Measurements from ENCODE around the gene SLC26A3. TPM values are rescaled to one million over a fixed set of nuclear protein-coding genes. Genes with fewer than 3 reads are reported as not detected.
"Not testable (repeated sequence)": the region's sequence is repeated elsewhere in the genome, so short reads cannot be mapped to it uniquely, and the experiment has no call there.

Gene SLC26A3
- under 1 TPM; 0.17 to 0.35 (median 0.25) TPM for polyA plus RNA-seq (ENCODE audit: insufficient read length in 4 of 4)

- DNase-seq (ENCODE audit: low read depth in 4 of 4, low spot score in 2 of 4): no peak
Observed at GRCh38 chr7:107803009-107803610, at the start of gene SLC26A3. Gene SLC26A3 (minus strand): TSS chr7:107803223. CDS start chr7:107794509, 8,714 bp downstream.

GRCh38 chr7:107850643-107851042 is 47.6 kb upstream of the SLC26A3 start:
- no peak for DNase-seq (ENCODE audit: low read depth in 4 of 4, low spot score in 2 of 4)

DNA sequence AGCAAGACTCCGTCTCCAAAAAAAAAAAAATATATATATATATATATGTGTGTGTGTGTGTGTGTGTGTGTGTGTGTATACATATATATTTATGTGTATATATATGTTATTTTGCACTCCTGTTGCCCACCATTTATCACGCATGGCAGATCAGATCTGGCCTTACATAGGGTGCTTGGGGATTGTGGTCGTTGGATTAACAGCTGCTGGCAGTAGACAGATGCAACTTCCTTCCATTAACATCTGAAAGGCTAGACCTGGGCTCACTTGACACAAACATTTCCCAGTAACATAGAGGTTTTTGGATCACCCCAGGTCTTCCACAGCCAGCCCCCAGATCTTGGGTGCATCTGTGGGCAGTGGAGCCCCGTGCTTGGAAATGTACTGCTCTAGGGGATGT is 47.2 kb upstream of the SLC26A3 start:
- no peak for DNase-seq (ENCODE audit: low read depth in 4 of 4, low spot score in 2 of 4)

- not testable (repeated sequence) for DNase-seq (ENCODE audit: low read depth in 4 of 4, low spot score in 2 of 4)
Observed at GRCh38 chr7:107848211-107848610, 45.2 kb upstream of the SLC26A3 start.

DNA sequence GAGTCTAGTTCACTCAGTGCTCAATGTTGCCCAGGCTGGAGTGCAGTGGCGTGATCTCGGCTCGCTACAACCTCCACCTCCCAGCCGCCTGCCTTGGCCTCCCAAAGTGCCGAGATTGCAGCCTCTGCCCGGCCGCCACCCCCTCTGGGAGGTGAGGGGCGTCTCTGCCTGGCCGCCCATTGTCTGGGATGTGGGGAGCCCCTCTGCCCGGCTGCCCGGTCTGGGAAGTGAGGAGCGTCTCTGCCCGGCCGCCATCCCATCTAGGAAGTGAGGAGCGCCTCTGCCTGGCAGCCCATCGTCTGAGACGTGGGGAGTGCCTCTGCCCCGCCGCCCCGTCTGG is 44.8 kb upstream of the SLC26A3 start:
- not testable (repeated sequence) for DNase-seq (ENCODE audit: low read depth in 4 of 4, low spot score in 2 of 4)

- DNase-seq (ENCODE audit: low read depth in 4 of 4, low spot score in 2 of 4): no peak
Observed at GRCh38 chr7:107847168-107847835, 44.3 kb upstream of the SLC26A3 start.

DNA sequence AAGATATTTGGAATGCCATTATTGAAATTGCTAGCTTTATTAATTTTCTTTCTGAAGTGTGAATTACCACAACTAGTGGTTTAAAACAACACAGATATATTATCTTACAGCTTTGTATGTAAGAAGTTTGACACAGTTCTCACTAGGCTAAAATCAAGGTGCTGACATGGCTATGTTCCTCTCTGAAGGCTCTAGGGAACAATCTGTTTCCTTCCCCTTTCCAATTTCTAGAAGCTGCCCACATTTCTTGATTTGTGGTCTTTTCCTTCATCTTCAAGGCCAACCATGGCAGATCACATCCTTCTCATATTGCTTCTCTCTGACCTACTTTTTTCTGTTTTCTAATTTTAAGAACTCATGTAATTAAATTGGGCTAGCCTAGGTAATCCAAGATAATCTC is 43.3 kb upstream of the SLC26A3 start:
- no peak for DNase-seq (ENCODE audit: low read depth in 4 of 4, low spot score in 2 of 4)

GRCh38 chr7:107843184-107843583 is 40.2 kb upstream of the SLC26A3 start:
- DNase-seq (ENCODE audit: low read depth in 4 of 4, low spot score in 2 of 4): no peak

DNA sequence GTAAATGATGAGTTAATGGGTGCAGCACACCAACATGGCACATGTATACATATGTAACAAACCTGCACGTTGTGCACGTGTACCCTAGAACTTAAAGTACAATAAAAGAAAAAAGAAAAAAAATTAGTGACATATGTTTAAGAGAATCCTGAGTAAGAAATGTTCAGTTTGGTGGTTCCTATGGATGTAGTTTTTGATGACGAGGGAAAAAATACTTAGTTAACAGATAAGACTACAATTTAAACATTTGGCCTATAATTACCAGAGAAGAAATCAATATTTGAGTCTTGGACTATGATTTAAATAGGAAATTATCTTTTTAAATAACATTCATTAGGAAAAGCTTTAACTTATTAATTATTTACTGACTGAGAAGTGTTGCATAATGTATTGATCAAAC is 39.2 kb upstream of the SLC26A3 start:
- DNase-seq (ENCODE audit: low read depth in 4 of 4, low spot score in 2 of 4): no peak

GRCh38 chr7:107838816-107839565 is 36.0 kb upstream of the SLC26A3 start:
- DNase-seq (ENCODE audit: low read depth in 4 of 4, low spot score in 2 of 4): no peak

DNA sequence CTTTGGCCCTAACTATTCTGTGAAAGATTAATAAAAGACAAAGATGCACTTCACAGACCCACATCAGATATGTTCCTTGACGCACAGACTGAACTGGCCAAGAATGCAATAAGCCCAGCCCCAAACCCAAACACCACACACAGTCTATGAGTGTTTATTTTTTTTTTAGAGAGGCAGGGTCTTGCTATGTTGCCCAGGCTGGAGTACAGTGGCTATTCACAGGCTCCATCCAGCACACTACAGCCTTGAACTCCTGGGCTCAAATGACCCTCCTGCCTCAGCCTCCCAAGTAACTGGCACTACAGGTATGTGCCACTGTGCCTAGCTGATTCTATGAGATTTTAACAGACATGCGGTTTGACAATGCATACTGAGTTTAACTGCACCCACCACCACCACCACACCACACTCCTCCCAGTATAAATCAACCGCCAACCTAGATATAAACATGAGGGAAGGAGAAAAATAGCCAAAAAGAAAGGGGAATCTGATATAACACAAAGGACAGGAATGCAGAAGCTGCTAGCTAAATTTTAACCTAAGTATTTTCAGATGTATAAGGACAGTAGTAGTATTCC is 35.1 kb upstream of the SLC26A3 start:
- DNase-seq (ENCODE audit: low read depth in 4 of 4, low spot score in 2 of 4): no peak

GRCh38 chr7:107837145-107837512 is 34.1 kb upstream of the SLC26A3 start:
- DNase-seq (ENCODE audit: low read depth in 4 of 4, low spot score in 2 of 4): no peak

DNA sequence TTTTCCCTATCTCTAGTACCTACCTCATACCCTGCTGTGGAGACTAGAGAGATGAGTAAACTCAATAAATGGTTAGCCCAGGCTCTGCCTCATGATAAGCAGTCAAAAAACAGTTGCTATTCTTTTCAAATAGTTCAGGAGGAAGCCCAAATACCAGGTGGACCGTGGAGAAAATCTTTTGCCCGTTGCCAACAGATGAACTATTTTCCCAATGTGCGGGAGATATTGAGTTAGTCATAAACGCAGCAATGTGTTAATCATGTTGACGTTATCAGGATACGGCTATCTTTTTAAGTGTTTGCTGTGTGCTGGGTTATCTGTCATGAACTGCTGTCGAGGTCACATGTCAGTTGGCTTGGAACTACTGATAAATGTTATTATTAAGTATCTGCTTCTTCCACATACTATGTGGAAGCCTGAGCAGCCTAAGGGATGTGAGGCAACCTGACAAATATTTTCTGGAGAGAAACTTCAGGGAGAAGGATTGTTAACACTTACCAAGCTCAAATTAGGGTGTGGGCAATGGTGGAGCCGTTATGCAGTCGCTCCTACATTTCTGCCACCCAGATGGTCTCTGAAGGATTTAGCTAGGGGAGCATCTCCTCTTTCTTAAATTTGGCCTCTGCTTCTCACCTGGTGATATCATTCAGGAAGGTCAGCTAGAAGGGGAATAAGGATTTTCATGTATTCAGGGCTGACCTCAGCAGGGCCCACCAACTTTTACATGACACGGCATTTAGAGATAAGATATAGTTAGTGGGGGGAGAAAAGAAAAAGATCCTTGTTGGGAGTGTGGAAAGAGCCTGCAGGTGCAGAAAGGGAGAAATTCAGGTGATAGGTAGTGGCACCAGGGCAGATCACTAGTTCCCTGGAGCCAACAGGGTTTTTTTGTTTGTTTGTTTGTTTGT is 33.5 kb upstream of the SLC26A3 start:
- DNase-seq (ENCODE audit: low read depth in 4 of 4, low spot score in 2 of 4): no peak

- DNase-seq (ENCODE audit: low read depth in 4 of 4, low spot score in 2 of 4): no peak
Observed at GRCh38 chr7:107834401-107834800, 31.4 kb upstream of the SLC26A3 start.

GRCh38 chr7:107833684-107834106 is 30.7 kb upstream of the SLC26A3 start:
- no peak for DNase-seq (ENCODE audit: low read depth in 4 of 4, low spot score in 2 of 4)

- no peak for DNase-seq (ENCODE audit: low read depth in 4 of 4, low spot score in 2 of 4)
Observed at GRCh38 chr7:107830420-107830819, 27.4 kb upstream of the SLC26A3 start.

DNA sequence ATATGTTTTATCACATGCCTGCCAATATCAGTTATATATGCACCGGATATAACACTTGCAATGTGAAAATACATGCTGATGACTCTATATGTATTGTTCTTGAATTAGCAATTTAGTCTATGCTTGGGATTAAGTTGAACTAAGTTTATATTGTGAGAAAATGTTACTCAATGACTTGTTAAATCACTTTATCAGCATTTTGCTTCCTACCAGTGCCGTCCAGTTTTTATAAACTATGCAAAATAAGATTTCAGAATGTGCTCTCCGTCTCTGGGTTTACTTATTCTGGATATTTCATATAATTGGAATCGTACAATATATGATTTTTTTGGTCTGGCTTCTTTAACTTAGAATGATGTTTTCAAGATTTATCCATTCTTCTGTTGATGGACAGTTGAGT is 25.5 kb upstream of the SLC26A3 start:
- no peak for DNase-seq (ENCODE audit: low read depth in 4 of 4, low spot score in 2 of 4)

GRCh38 chr7:107827501-107827900 is 24.5 kb upstream of the SLC26A3 start:
- DNase-seq (ENCODE audit: low read depth in 4 of 4, low spot score in 2 of 4): no peak

DNA sequence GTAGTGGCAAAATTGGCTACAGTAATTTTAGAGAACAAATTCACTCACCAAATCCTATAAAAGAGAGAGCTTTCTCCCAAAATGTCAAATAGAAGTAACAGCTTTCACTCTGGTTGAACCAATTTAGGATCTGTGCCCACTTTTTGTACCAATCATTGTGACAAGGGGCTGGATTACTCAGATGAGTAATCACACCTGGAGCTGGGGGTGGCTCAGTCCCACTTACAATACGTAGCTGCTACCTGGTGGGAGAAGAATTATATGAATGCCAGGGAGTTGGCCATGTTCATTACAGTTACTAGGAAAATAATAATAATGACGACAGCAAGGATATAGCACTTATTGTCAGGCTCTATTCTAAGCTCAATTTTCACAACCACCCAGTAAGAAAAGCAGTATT is 23.4 kb upstream of the SLC26A3 start:
- DNase-seq (ENCODE audit: low read depth in 4 of 4, low spot score in 2 of 4): no peak

- no peak for DNase-seq (ENCODE audit: low read depth in 4 of 4, low spot score in 2 of 4)
Observed at GRCh38 chr7:107824858-107825257, 21.8 kb upstream of the SLC26A3 start.

DNA sequence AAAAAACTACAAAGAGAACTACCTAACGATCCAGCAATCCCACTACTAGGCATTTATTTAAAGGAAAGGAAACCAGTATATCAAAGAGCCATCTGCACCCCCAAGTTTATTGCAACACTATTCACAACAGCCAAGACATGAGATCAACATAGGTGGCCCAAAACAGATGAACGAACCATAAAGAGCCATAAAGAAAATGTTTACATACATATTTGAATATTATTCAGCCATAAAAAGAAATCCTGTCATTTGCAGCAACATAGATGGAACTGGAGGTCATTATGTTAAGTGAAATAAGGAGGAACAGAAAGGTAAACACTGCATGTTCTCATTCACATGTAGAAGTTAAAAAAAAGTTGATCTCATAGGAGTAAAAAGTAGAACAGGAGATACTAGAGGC is 15.6 kb upstream of the SLC26A3 start:
- no peak for DNase-seq (ENCODE audit: low read depth in 4 of 4, low spot score in 2 of 4)
